Measurements from ENCODE around the gene EFNB3.

Gene EFNB3

DNA sequence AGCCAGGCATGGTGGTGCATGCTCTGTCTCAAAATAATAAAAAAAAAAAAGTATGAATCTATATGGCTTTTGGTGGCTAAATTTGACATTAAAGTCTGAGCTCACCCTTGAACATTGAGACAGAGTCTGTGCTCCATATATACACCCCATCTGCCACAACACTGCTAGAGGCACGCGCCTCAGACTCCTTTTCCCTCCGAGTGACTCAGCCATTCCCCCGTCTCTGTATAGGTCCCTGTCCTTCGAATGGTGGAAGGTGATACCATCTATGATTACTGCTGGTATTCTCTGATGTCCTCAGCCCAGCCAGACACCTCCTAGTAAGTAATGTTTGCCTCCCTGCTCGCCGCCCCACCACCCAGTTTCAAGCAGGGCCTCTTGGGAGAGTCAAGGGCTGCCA lies 4.5 kb upstream of the EFNB3 start:
- no peak for DNase-seq

DNA sequence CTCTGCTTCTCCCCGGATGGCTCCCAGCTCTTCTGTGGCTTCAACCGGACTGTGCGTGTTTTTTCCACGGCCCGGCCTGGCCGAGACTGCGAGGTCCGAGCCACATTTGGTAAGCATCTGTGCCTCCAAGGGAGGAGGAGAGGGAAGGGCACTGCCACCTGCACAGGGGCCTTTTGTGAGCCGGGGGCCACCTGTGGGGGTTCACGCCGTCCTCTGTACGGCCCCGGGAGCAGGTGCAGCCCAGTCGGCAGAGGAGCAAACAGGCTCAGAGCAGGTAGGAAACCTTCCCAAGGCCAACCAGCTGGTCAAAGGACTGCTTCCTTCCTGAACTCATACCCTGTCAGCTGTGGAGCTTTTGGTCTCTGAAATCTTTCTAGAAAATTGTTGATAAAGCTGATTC lies 3.3 kb upstream of the EFNB3 start:
- no peak for DNase-seq

DNA sequence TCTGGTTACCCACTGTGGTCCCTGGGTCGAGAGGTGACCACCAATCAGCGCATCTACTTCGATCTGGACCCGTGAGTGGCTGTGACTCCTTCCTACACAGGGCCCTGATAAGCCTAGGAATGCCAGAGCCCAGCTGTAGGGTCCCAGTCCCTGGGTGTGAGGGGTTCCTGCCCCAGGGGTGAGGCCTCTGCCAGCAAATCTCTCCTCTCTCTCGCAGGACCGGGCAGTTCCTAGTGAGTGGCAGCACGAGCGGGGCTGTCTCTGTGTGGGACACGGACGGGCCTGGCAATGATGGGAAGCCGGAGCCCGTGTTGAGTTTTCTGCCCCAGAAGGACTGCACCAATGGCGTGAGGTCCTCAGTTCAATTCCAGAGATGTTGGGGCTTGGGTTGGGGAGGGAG lies 2.2 kb upstream of the EFNB3 start:
- no peak for DNase-seq

DNA sequence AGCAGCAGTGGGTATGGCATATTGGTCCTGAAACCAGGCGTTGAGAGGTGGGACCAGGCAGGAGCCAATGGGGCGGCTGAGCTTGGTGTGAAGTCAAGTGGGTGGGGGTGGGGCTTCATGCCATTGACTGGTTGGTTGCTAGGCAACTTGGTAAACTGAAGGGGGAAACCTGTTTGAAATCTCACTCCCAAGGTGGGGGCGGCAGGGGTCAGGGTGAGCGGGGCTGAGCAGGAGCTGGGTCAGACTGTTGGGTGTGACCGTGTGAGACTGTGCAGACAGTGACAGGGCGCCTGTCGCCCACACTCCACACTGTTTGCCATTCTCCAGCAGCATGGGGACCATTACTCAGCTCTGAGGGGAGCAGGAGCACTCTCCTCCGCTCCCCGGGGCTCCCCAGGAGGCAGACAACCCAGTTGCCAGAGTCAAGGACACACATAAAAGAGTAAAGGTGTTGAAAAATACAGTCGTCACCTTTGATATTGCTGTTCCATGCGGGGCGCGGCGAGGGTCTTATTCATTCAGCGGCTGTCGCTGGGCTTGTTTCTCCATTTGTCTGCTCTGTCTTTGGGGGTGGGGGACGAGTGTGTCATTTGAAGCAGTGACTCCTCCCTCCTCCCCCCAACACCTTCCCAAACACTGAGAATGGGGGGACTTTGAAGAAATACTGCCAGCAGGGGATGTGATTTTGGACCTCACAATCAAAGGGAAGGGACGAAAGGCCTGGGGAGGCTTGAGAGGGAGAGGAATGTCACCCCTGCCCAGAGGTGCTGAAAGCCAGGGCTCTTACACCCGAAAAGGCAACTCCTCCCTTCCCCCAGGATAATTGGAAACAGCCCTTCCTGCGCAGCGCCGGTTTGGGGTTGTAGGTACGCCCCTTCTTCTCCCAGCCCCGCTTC lies 1.2 kb upstream of the EFNB3 start:
- DNase-seq = no peak

DNA sequence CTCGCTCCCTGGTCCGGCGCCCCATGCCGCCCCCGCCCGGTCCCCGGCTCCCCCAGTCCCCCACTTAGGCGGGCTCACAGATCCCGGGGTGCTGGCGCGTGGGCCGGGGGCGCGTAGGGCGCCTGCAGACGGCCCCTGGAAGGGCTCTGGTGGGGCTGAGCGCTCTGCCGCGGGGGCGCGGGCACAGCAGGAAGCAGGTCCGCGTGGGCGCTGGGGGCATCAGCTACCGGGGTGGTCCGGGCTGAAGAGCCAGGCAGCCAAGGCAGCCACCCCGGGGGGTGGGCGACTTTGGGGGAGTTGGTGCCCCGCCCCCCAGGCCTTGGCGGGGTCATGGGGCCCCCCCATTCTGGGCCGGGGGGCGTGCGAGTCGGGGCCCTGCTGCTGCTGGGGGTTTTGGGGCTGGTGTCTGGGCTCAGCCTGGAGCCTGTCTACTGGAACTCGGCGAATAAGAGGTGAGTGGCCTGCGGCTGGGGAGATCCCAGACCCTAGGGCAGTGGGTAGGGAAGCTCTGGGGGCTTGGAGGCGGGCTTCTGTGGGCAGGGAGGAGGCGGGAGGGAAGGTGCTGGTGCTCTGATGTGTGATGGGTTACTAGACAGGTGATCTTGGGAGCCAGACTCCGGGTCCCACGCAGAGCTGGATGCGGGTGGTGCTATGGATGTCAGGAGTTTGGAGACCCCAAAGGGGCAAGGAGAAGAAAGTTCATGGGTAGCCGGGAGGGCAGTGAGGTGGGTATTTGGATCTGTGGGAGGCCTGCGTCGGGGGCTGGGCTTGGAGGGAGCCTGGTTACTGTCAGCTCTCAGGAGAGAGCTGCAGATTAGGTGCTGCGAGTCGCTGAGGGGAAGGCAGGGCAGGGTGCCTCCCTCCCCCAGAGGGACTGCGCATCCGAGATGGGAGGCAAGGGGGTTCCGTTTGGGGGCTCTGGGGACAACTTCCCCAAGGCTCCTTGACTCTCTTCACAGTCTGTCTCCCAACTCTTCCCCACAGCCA lies 560 bp downstream of the EFNB3 start:
- no peak for DNase-seq

DNA sequence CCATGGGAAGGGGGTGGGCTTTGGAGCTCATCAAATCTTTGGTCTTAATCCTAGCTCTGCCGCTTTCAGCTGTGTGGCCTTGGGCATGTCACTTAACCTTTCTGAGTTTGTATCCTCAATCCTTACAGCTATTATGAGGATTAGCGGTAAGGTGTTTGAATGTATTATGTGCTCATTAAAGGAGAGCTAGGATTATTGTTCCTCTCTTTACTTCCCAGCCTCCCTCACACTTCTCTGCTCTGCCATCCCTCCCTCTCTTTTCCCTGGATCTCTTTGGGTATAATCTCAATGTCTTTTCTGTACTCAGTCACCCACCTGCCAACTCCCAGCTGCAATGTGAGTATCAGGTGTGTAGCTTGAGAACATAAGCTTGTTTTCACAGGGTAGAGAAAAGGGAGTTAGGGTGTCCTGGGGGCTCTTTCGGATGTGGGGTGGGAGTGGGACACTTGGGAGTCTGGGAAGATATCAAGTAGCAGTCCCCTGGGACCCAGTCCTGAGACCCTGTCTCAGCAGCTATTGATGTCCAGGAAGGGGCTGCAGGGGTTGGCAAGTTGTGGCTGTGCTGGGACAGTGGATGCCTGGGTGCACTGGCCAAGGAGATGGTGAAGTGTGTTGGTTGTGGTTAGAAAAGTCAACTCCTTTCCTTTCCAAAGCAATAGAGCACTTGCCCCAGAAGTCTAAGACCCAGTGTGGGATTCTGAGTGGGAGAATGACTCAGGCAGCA lies 1.8 kb downstream of the EFNB3 start:
- no peak for DNase-seq

DNA sequence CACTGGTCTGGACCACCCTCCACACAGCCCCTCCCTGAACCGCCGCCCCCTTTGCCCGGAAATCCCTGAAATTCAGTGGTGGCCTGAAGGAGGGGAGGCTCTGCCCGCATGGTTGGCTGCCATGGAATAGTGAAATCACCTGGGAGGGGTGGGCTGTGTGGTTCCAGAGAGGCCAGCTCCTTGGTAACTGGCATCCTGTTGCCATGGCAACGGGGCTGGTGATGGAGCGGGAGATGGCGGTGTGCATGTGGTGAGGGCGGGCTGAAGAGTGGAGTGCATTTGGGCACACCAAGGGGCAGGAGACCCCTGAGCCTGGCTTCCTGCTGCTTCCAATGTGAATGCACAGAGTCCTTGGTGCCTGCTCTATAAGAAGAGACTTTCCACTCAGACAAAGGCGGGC lies 2.4 kb downstream of the EFNB3 start:
- no peak for DNase-seq

DNA sequence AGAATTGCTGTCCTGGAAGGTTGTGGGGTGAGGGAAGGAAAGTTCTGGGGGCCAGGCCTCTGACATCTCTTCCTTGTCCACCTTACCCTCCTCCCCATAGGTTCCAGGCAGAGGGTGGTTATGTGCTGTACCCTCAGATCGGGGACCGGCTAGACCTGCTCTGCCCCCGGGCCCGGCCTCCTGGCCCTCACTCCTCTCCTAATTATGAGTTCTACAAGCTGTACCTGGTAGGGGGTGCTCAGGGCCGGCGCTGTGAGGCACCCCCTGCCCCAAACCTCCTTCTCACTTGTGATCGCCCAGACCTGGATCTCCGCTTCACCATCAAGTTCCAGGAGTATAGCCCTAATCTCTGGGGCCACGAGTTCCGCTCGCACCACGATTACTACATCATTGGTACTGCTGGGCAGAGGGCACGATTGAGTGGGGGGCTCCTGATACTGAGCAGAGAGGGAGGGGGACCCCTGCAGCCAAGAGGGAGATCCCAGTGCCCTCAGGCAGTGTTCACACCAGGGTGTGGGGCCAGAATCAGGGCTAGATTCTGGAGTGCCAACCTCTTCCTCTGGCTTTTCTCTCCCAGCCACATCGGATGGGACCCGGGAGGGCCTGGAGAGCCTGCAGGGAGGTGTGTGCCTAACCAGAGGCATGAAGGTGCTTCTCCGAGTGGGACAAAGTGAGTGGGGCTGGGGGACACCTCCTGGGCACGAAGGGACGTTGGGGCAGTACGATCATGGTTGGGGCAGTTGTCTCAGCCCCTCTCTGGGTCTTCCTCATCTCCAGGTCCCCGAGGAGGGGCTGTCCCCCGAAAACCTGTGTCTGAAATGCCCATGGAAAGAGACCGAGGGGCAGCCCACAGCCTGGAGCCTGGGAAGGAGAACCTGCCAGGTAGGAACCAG lies 3.1 kb downstream of the EFNB3 start:
- DNase-seq = no peak

DNA sequence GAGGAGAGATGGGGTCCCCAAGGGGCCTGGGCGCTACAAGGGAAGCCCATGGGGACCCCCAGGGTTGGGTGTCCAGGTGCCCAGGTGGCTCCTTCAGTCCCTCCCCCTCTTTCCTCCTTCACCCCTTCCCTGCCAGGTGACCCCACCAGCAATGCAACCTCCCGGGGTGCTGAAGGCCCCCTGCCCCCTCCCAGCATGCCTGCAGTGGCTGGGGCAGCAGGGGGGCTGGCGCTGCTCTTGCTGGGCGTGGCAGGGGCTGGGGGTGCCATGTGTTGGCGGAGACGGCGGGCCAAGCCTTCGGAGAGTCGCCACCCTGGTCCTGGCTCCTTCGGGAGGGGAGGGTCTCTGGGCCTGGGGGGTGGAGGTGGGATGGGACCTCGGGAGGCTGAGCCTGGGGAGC lies 4.0 kb downstream of the EFNB3 start:
- no peak for DNase-seq

DNA sequence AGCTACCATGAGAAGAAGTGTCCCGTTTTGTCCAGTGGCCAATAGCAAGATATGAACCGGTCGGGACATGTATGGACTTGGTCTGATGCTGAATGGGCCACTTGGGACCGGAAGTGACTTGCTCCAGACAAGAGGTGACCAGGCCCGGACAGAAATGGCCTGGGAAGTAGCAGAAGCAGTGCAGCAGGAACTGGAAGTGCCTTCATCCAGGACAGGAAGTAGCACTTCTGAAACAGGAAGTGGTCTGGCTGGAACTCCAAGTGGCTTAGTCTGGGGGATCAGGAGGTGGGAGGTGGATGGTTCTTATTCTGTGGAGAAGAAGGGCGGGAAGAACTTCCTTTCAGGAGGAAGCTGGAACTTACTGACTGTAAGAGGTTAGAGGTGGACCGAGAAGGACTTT lies 5.3 kb downstream of the EFNB3 start:
- DNase-seq = peak; percentile 71

DNA sequence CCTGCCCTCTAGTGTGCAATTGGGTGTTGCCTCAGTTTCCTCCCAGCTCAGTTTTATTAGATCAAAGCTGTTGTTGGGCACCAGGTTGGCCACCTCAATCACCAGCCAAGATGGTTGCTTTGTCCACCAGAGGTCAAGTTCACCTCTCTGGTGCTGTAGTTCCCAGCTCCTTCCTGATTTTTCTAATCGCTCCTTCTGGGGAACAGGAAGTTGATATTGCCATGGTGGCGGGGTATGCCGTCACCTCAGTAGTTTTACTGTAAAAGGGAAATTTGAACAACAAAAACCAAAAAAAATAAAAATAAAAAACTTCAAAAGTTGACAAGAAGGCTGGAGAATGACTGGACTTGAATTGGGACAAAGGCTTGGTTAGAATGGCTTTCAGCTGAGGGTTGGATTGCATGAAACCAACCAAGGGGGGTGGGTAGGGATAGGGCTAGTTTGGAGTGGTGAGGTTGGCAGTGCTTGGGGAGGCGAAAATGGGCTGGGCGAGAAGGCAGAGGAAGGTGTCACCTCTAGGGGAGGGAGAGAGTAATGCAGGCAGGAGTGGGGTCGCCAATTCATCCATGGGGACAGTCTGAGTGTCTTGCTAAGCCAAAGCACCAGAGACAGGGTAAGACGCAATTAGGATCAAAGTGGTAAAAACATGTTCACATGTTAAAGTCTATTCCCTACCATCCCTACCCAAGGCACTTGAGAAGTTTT lies 6.2 kb downstream of the EFNB3 start:
- DNase-seq = no peak

DNA sequence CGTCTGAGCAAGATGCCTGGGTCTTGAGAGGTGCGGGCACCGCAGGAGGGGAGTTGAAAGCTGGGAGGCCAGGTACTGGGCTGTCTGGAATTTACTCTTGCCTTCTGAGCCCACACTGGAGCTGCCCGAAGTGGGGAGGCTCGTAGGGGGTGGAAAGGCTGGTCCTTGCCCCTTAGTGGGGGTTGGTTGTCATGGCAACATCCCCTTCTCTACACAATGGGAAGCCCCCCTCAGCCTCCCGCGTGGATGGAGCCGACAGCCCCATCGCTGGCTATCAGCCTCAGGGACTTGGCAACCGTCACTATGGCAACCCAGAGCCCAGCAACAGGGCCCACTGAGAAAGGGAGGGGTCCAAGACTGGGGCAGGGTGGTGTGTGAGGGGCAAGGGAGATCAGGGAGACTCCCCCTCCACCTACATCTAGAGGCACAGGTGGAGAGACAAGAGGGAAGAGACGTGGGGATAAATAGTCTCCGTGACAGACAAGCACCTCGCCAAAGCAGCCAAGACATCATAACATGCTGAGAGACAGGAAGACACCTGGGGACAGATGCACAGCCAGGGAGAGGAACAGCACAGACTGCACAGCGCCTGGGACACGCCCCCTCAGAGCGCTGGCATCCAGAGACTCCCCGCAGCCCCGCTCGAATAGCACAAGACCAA lies 7.2 kb downstream of the EFNB3 start:
- no peak for DNase-seq

DNA sequence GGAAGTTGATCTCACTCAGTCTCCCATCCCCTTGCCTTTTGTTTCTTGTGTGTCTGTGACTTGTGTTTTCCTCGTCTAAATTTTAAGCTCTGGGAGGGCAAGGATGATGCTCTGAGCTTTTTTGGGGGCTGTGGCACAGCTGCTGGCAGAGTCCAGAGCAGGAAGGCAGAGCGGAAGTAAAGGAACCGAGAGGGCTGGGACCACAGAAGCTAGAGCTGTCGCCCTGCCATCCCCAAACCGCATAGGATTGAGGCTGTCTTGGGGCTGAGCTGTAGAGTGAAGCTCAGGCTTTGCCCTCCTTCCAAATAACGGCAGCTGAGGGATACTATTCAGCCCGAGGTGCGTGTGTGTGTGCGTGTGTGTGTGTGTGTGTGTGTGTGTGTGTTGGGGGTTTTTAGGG lies 8.8 kb downstream of the EFNB3 start:
- peak; percentile 79 for DNase-seq

DNA sequence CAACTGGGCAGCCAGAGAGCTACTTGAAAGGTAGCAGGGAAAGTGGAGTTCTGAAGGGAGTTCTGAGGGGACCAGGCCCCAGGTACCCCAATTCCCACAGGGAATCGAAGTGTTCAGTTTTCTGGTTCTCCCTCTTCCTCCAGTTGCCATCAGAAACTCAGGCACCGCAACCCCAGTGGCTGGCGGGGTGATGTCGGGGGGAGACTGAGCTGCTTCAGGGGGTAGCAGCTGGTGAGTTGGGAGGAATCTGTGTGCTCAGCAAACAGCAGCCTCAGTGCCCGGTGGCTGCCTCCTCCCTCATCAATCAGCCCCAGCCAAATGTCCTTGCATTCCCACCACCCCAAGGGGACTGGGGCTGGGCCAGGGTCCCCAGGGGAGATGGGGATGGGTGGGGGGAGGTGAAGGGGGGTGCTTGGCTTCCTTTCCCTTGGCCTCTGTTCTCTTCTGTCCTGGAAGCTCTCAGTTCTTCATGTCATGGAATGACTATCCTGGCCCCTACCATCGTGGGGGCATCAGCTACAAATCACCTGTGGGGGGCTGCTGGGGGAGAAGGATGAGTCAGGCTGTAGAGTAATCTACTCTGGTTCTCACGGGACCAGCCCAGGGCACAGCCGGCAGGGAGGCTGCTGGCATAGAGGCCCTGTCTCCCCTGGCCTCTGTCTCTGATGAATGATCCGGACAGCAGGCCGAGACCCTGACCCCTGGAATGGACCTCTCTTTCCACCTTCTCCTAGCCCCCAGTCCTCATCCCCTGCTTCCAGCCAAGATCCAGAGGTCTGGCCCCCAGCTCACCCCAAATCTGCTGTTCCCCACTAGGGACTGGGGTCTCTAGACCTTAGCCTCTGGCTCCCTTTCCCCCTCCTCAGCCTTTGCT lies 10.0 kb downstream of the EFNB3 start:
- no peak for DNase-seq

DNA sequence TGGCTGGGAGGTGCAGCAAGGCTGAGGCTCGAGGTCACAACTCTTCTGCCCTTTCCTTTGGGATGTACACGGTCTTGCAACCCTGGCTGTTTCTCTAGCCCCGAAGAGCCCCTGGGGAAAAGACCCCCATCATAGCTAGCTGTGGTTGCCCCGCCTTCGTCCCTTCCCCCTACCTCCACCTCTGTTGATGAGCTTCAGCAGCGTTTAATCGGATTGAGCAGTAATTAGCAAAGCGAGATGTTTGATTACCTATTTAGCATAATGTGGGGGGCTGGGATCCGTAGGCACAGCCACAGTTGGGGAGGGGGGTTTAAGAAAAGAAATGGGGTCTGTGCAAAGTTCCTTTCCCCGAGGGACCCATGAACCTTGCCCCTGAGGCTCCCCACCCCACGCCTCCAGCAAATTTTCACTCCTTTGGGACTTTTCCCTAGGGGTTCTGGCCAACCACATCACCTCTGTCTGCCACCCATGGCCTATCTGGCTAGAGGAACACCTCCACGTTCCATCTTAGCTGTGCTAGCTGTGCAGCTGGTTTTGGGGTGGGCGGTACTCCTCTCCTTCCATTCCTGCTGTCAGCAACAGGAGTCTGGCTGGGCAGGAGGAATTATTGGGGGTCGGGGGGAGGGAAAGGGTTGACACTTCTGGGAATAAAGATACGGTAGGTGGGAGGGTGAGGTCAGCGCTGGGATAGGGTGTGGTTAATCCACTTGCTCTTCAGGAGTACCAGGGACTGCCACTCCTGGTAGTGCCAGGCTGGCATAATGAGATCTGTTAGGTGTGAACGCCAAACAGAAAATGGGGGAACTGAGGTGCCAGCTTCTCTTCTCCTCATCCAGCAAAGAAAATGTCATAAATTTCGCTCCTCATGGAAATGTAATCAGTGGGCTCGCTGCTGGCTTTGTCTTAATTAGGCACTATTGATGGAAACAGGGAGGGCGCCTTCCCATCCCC lies 11.2 kb downstream of the EFNB3 start:
- no peak for DNase-seq

DNA sequence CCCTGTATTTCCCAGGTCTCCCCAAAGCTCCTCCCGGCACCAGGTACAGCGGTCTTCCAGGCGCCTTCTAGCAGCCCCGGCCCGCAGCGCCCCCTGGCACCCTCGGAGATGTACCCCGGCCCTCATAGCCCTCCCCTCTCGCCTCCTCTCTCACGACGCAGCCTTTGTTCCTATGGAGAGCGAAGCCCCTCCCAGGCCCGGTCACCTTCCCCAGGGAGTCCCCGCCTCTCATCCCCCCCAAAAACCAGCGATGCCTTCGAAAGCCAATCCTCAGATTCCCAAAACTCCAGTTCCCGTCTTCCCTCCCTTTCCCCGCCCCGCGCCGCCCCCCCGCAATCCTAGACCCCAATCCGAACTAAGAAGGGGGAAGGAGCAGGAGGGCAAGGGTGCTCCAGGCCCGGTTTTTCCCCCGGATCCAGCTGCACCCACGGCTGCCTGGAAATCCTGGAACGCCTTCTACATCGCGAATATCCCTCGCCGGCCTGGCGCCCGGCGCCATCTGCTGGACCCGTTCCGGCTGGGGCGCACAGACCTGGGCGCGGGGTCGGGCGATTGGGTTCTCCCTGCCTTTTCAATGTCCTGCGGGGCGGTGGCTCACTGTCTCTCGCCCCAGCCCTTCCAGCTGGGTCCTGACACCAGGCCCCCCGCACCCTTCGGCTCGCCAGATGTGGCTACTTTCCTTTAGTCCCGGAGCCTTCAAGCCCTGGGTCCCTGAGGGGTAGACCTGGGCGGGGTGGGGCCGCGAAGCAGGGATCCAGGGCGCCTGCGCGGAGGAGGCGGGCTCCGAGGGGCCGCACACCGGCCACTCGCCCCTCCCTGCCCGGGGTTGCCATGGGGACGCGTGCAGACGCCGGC lies 12.1 kb downstream of the EFNB3 start, which contains the start of gene DNAH2:
Gene DNAH2, plus strand, starts transcription at position 844 of the 855 bp plus-strand sequence. CDS start 1,991 bp downstream, outside the sequence.
- peak; percentile 56 for DNase-seq

DNA sequence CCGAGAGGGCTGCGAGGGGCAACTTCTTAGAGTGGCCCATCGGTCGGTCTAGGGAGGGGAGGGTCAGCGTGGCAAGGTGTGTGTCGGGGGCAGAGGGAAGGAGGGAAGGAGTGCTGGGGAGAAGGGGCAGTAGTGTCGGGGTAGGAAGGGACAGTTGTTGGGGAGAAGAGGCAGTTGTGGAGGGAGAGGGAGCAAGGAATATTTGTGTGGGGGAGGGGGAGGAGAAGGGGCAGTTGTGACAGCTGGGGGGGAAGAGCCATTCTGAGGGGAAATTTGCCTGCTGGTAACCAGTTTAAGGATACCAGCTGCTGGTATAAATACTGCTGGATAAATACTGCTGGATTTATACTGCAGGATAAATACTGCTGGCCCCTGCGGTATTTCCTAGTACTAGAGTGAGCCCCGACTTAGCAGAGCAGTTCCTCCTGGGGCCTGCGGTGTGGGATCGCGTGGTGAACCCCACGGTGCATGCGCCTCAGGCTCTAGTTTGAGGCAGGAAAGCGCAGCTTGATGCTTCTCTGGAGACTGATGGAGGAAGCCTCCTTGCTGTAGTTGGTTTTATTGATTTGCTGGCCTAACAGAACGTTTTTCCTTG lies 12.9 kb downstream of the EFNB3 start:
- peak; percentile 91 for DNase-seq

All from MV-4-11 (cell line).